GM23338 (cell line): ENCODE data around the gene ZDHHC9. TPM values are rescaled to one million over a fixed set of nuclear protein-coding genes. Genes with fewer than 3 reads are reported as not detected.

ENCODE experiments used
- ATAC-seq: fragments of 200-7000 bp; cut with Tn5 transposase; 3 replicates; pipeline ENCODE4 v1.9.1; 2020
- DNase-seq: peaks from one replicate; pipeline ENCODE4 v3.0.0-alpha.2; 2015; ENCODE audit warnings: low spot score
- H2AFZ ChIP-seq: fragments of 200-600 bp; sonication (generic); 2 replicates; pipeline ENCODE4 v1.8.0; 2016; ENCODE audit warnings: antibody characterized with exemption, mild to moderate bottlenecking, moderate library complexity
- H3F3A ChIP-seq: fragments of 200-600 bp; sonication (generic); replicated peaks from 2 replicates; pipeline ENCODE4 v1.8.0; 2017; ENCODE audit warnings: antibody characterized with exemption, mixed run types, low read depth
- H3K27ac ChIP-seq: fragments of 200-600 bp; sonication (generic); 2 replicates; pipeline ENCODE4 v1.6.1; 2016; ENCODE audit warnings: low read depth
- H3K27me3 ChIP-seq: fragments of 200-600 bp; sonication (generic); 2 replicates; pipeline ENCODE4 v1.8.0; 2016; ENCODE audit warnings: mild to moderate bottlenecking, mixed run types, moderate library complexity; ENCODE audit not compliant: insufficient read depth
- H3K36me3 ChIP-seq: fragments of 200-600 bp; sonication (generic); 2 replicates; pipeline ENCODE4 v1.8.0; 2016; ENCODE audit warnings: mild to moderate bottlenecking; ENCODE audit not compliant: insufficient read depth
- H3K4me1 ChIP-seq: fragments of 200-600 bp; sonication (generic); 2 replicates; pipeline ENCODE4 v1.8.0; 2016; ENCODE audit warnings: mild to moderate bottlenecking, moderate library complexity; ENCODE audit not compliant: insufficient read depth
- H3K4me2 ChIP-seq: fragments of 200-600 bp; sonication (generic); 2 replicates; pipeline ENCODE4 v1.7.1; 2017; ENCODE audit warnings: mixed run types
- H3K4me3 ChIP-seq: fragments of 200-600 bp; sonication (generic); 2 replicates; pipeline ENCODE4 v1.6.1; 2016; ENCODE audit warnings: mixed run types
- H3K79me2 ChIP-seq: fragments of 200-600 bp; sonication (generic); replicated peaks from 2 replicates; pipeline ENCODE4 v1.8.0; 2017; ENCODE audit warnings: mild to moderate bottlenecking; ENCODE audit not compliant: insufficient read depth
- H3K9me2 ChIP-seq: fragments of 200-600 bp; sonication (generic); 2 replicates; pipeline ENCODE4 v1.8.0; 2017; ENCODE audit not compliant: insufficient read depth
- H4K20me1 ChIP-seq: fragments of 200-600 bp; sonication (generic); replicated peaks from 2 replicates; pipeline ENCODE4 v1.8.0; 2017; ENCODE audit warnings: mild to moderate bottlenecking; ENCODE audit not compliant: insufficient read depth
- H3K27ac Mint-ChIP-seq: 2 replicates; pipeline ENCODE4 v1.8.0; 2020; ENCODE audit warnings: inconsistent platforms, mild to moderate bottlenecking, moderate library complexity, mixed read lengths
- H3K27me3 Mint-ChIP-seq: 3 replicates; pipeline ENCODE4 v1.8.0; 2022; ENCODE audit warnings: low read depth, mild to moderate bottlenecking, moderate library complexity, mixed read lengths, inconsistent platforms; ENCODE audit not compliant: insufficient read depth, poor library complexity
- H3K36me3 Mint-ChIP-seq: 3 replicates; pipeline ENCODE4 v1.8.0; 2021; ENCODE audit warnings: low read depth, mild to moderate bottlenecking, inconsistent platforms, moderate library complexity, mixed read lengths
- H3K4me1 Mint-ChIP-seq: 3 replicates; pipeline ENCODE4 v1.8.0; 2020; ENCODE audit warnings: mild to moderate bottlenecking, inconsistent platforms, mixed read lengths
- H3K4me3 Mint-ChIP-seq: 3 replicates; pipeline ENCODE4 v1.8.0; 2021; ENCODE audit warnings: moderate library complexity, mild to moderate bottlenecking, inconsistent platforms, mixed read lengths
- H3K9me3 Mint-ChIP-seq: 3 replicates; pipeline ENCODE4 v1.8.0; 2020; ENCODE audit warnings: moderate library complexity, mild to moderate bottlenecking, inconsistent platforms, mixed read lengths
- CREB1 ChIP-seq: fragments of 250-450 bp; sonication (Bioruptor Pico); IDR thresholded peaks from 2 replicates; pipeline ENCODE4 v1.5.0; 2020; ENCODE audit warnings: low read depth, mild to moderate bottlenecking, moderate library complexity
- ETS1 ChIP-seq: IDR thresholded peaks from 2 replicates; pipeline ENCODE4 v1.6.1; 2016; ENCODE audit warnings: antibody characterized with exemption
- EZH2 ChIP-seq: fragments of 200-600 bp; sonication (generic); IDR thresholded peaks from one replicate; pipeline ENCODE4 v1.8.0; 2017; ENCODE audit warnings: antibody characterized with exemption, mild to moderate bottlenecking, low read depth; ENCODE audit not compliant: unreplicated experiment
- EZH2phosphoT487 ChIP-seq: fragments of 200-600 bp; sonication (generic); IDR thresholded peaks from one replicate; pipeline ENCODE4 v1.8.1; 2018; ENCODE audit warnings: antibody characterized with exemption; ENCODE audit not compliant: unreplicated experiment
- JUNB ChIP-seq: IDR thresholded peaks from one replicate; pipeline ENCODE4 v1.6.1; 2016; ENCODE audit warnings: antibody characterized with exemption; ENCODE audit not compliant: unreplicated experiment
- NANOG ChIP-seq: IDR thresholded peaks from 2 replicates; pipeline ENCODE4 v1.6.1; 2016; ENCODE audit warnings: antibody characterized with exemption, borderline replicate concordance
- POLR2AphosphoS5 ChIP-seq: IDR thresholded peaks from 2 replicates; pipeline ENCODE4 v1.6.1; 2016; ENCODE audit warnings: antibody characterized with exemption, low read depth
- REST ChIP-seq: IDR thresholded peaks from one replicate; pipeline ENCODE4 v1.6.1; 2018; ENCODE audit warnings: antibody characterized with exemption; ENCODE audit not compliant: unreplicated experiment
- STAT1 ChIP-seq: IDR thresholded peaks from one replicate; pipeline ENCODE4 v1.6.1; 2016; ENCODE audit warnings: antibody characterized with exemption; ENCODE audit not compliant: unreplicated experiment
- ZNF114 ChIP-seq: fragments of 250-450 bp; sonication (Bioruptor Pico); IDR thresholded peaks from 2 replicates; pipeline ENCODE4 v1.5.0; 2020; ENCODE audit warnings: mild to moderate bottlenecking, moderate library complexity
- ZNF331 ChIP-seq: fragments of 250-450 bp; sonication (Bioruptor Pico); IDR thresholded peaks from 2 replicates; pipeline ENCODE4 v1.5.0; 2020; ENCODE audit warnings: low read depth, mild to moderate bottlenecking, moderate library complexity
- polyA plus RNA-seq: library from polyadenylated mRNA; unstranded; fragments of >200 nt; fragmentation: Nextera tagmentation; extraction: Ambion mirVana; gene quantifications from 2 replicates; pipeline ENCODE4 v1.2.1, GENCODE V29; 2016
- total RNA-seq: library from RNA; depleted of rRNA; stranded (reverse); fragments of >200 nt; shearing (Covaris generic); gene quantifications from 2 replicates; pipeline ENCODE4 v1.2.3, GENCODE V29; 2014
- TF ChIP-seq, protein P1 (sequence below), 2 experiments: fragments of 200-600 bp in 1 of 2; sonication (generic) in 1 of 2; conservative IDR thresholded peaks; 2 replicates each; pipeline versions ENCODE4 v1.5.1 to v1.6.1; 2016 to 2017; ENCODE audit warnings: antibody characterized with exemption in 2 of 2, low read depth in 2 of 2, mild to moderate bottlenecking in 2 of 2, moderate library complexity in 1 of 2
- TF ChIP-seq, protein P2 (sequence below): fragments of 250-450 bp; sonication (Bioruptor Pico); IDR thresholded peaks from 2 replicates; pipeline ENCODE4 v1.5.0; 2020; ENCODE audit warnings: mild to moderate bottlenecking, moderate library complexity

ZDHHC9 gene
- total and polyA plus RNA-seq, 2 experiments from 2014 or later = 14.2 to 17.6 TPM

DNA sequence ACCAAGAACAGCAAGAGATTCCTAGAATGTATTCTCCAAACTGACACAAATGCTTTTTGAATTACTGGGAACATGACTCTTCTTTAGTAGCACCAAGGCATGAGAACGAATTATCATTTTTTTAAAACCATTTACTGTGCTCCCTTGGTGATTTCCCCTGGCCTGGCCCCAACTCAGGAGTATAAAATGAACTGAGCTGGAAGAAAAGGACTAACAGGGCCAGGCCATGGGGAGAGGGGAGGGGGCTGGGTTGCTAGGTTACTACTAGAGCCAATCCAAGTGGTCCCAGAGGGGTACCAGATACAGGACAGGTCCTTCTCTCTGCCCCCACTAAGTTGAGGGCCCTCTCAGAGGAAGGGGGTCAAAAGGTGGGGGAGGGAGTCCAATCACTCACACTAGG, 40.8 kb downstream of the ZDHHC9 start:
- no peaks in the 10 kb centered on the region for H4K20me1 ChIP-seq
- Mint-ChIP-seq H3K4me1 (no peaks in the 10 kb centered on the region), H3K4me3 (no peak overlapping the region), H3K36me3 (peaks cover 21% of the 10 kb centered on the region), H3K9me3 (no peaks in the 10 kb centered on the region; the same call in 2 of the 3 replicates), H3K27me3 (no peaks in the 10 kb centered on the region), H3K27ac (no peak overlapping the region)
- no peaks in the 10 kb centered on the region for H3K9me2 ChIP-seq
- H3K36me3 ChIP-seq = no peaks in the 10 kb centered on the region
- ATAC-seq (no peak), DNase-seq (no peak)
- no peak overlapping the region for H3K27ac ChIP-seq
- H3F3A ChIP-seq = no peaks in the 10 kb centered on the region
- no peaks in the 10 kb centered on the region for H3K27me3 ChIP-seq
- H3K4me2 ChIP-seq = no peak overlapping the region
- H3K4me1 ChIP-seq = no peaks in the 10 kb centered on the region
- no peaks in the 10 kb centered on the region for H3K79me2 ChIP-seq
- no peak for TF ChIP-seq JUNB
- no peak for TF ChIP-seq ETS1
- TF ChIP-seq EZH2phosphoT487 = no peak
- TF ChIP-seq CREB1 (CRISPR knock-in tag) = no peak
- no peak for TF ChIP-seq POLR2AphosphoS5
- no peak for TF ChIP-seq ZNF114
- TF ChIP-seq NANOG = no peak
- no peak for TF ChIP-seq REST
- no peak for TF ChIP-seq EZH2
- no peak for TF ChIP-seq ZNF331
- TF ChIP-seq STAT1 = no peak
- TF ChIP-seq, protein P1, sequence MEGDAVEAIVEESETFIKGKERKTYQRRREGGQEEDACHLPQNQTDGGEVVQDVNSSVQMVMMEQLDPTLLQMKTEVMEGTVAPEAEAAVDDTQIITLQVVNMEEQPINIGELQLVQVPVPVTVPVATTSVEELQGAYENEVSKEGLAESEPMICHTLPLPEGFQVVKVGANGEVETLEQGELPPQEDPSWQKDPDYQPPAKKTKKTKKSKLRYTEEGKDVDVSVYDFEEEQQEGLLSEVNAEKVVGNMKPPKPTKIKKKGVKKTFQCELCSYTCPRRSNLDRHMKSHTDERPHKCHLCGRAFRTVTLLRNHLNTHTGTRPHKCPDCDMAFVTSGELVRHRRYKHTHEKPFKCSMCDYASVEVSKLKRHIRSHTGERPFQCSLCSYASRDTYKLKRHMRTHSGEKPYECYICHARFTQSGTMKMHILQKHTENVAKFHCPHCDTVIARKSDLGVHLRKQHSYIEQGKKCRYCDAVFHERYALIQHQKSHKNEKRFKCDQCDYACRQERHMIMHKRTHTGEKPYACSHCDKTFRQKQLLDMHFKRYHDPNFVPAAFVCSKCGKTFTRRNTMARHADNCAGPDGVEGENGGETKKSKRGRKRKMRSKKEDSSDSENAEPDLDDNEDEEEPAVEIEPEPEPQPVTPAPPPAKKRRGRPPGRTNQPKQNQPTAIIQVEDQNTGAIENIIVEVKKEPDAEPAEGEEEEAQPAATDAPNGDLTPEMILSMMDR (conservative IDR thresholded peaks at IDR 0.05; ENCODE audit: low read depth in 2 of 2) = no peak
- TF ChIP-seq, protein P2, sequence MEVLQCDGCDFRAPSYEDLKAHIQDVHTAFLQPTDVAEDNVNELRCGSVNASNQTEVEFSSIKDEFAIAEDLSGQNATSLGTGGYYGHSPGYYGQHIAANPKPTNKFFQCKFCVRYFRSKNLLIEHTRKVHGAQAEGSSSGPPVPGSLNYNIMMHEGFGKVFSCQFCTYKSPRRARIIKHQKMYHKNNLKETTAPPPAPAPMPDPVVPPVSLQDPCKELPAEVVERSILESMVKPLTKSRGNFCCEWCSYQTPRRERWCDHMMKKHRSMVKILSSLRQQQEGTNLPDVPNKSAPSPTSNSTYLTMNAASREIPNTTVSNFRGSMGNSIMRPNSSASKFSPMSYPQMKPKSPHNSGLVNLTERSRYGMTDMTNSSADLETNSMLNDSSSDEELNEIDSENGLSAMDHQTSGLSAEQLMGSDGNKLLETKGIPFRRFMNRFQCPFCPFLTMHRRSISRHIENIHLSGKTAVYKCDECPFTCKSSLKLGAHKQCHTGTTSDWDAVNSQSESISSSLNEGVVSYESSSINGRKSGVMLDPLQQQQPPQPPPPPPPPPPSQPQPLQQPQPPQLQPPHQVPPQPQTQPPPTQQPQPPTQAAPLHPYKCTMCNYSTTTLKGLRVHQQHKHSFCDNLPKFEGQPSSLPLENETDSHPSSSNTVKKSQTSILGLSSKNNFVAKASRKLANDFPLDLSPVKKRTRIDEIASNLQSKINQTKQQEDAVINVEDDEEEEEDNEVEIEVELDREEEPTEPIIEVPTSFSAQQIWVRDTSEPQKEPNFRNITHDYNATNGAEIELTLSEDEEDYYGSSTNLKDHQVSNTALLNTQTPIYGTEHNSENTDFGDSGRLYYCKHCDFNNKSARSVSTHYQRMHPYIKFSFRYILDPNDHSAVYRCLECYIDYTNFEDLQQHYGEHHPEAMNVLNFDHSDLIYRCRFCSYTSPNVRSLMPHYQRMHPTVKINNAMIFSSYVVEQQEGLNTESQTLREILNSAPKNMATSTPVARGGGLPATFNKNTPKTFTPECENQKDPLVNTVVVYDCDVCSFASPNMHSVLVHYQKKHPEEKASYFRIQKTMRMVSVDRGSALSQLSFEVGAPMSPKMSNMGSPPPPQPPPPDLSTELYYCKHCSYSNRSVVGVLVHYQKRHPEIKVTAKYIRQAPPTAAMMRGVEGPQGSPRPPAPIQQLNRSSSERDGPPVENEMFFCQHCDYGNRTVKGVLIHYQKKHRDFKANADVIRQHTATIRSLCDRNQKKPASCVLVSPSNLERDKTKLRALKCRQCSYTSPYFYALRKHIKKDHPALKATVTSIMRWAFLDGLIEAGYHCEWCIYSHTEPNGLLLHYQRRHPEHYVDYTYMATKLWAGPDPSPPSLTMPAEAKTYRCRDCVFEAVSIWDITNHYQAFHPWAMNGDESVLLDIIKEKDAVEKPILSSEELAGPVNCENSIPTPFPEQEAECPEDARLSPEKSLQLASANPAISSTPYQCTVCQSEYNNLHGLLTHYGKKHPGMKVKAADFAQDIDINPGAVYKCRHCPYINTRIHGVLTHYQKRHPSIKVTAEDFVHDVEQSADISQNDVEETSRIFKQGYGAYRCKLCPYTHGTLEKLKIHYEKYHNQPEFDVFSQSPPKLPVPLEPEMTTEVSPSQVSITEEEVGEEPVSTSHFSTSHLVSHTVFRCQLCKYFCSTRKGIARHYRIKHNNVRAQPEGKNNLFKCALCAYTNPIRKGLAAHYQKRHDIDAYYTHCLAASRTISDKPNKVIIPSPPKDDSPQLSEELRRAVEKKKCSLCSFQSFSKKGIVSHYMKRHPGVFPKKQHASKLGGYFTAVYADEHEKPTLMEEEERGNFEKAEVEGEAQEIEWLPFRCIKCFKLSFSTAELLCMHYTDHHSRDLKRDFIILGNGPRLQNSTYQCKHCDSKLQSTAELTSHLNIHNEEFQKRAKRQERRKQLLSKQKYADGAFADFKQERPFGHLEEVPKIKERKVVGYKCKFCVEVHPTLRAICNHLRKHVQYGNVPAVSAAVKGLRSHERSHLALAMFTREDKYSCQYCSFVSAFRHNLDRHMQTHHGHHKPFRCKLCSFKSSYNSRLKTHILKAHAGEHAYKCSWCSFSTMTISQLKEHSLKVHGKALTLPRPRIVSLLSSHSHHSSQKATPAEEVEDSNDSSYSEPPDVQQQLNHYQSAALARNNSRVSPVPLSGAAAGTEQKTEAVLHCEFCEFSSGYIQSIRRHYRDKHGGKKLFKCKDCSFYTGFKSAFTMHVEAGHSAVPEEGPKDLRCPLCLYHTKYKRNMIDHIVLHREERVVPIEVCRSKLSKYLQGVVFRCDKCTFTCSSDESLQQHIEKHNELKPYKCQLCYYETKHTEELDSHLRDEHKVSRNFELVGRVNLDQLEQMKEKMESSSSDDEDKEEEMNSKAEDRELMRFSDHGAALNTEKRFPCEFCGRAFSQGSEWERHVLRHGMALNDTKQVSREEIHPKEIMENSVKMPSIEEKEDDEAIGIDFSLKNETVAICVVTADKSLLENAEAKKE (CRISPR knock-in tag) = no peak
- no peak overlapping the region for H3K4me3 ChIP-seq
- no peak overlapping the region for H2AFZ ChIP-seq
